CD14-positive monocyte (primary cell): Measurements from ENCODE around the gene SLC6A8. TPM values are rescaled to one million over a fixed set of nuclear protein-coding genes. Genes with fewer than 3 reads are reported as not detected.
"Not testable (repeated sequence)": the region's sequence is repeated elsewhere in the genome, so short reads cannot be mapped to it uniquely, and the experiment has no call there.

Experiments
- DNase-seq, 3 donors: peaks; one replicate each; pipeline ENCODE4 v3.0.0-alpha.2; 2011 to 2022
- H2AFZ ChIP-seq: 2 replicates; pipeline ENCODE4 v1.6.0; 2012; ENCODE audit warnings: mild to moderate bottlenecking, low read depth, low read length, inconsistent platforms; ENCODE audit not compliant: insufficient read depth, poor library complexity, severe bottlenecking
- H3K27ac ChIP-seq, 2 donors: 1 replicate in 1 of 2; 2 replicates in 1 of 2; pipeline ENCODE4 v1.5.1; 2012 to 2013; ENCODE audit warnings: low read length in 2 of 2, control low read depth in 1 of 2, inconsistent platforms in 1 of 2, low read depth in 1 of 2, mild to moderate bottlenecking in 1 of 2
- H3K27me3 ChIP-seq, 2 donors: one replicate each; pipeline versions ENCODE4 v1.6.0 to v1.6.1; 2011 to 2013; ENCODE audit warnings: low read length in 2 of 2; ENCODE audit not compliant: control insufficient read depth in 2 of 2, insufficient read depth in 2 of 2
- H3K36me3 ChIP-seq, 2 donors: replicated peaks in 1 of 2; 1 replicate in 1 of 2; 2 replicates in 1 of 2; pipeline versions ENCODE4 v1.5.1 to v1.6.1; 2012 to 2013; ENCODE audit warnings: low read length in 2 of 2, control low read depth in 1 of 2, inconsistent platforms in 1 of 2, mild to moderate bottlenecking in 1 of 2; ENCODE audit not compliant: insufficient read depth in 2 of 2, control insufficient read depth in 1 of 2
- H3K4me1 ChIP-seq, 2 donors: 1 replicate in 1 of 2; 2 replicates in 1 of 2; pipeline versions ENCODE4 v1.5.1 to v1.6.1; 2012 to 2013; ENCODE audit warnings: low read length in 2 of 2, control low read depth in 1 of 2, inconsistent platforms in 1 of 2, mild to moderate bottlenecking in 1 of 2, moderate library complexity in 1 of 2; ENCODE audit not compliant: insufficient read depth in 2 of 2, control insufficient read depth in 1 of 2
- H3K4me2 ChIP-seq: replicated peaks from 2 replicates; pipeline ENCODE3; 2012; ENCODE audit warnings: low read length, moderate library complexity, mild to moderate bottlenecking; ENCODE audit not compliant: poor library complexity, severe bottlenecking; ENCODE audit errors: extremely low read depth
- H3K4me3 ChIP-seq, 3 experiments: fragments of 200-600 bp in 1 of 3; sonication (generic) in 1 of 3; replicated peaks in 1 of 3; 1 replicate in 2 of 3; 2 replicates in 1 of 3; pipeline ENCODE4 v1.5.1; 2011 to 2013; ENCODE audit warnings: low read length in 3 of 3, mild to moderate bottlenecking in 3 of 3, control low read depth in 2 of 3, low read depth in 2 of 3, inconsistent platforms in 1 of 3, moderate library complexity in 1 of 3
- H3K79me2 ChIP-seq: 2 replicates; pipeline ENCODE4 v1.6.0; 2012; ENCODE audit warnings: mild to moderate bottlenecking, control low read depth, inconsistent platforms, low read length, moderate library complexity; ENCODE audit not compliant: insufficient read depth
- H3K9ac ChIP-seq: 2 replicates; pipeline ENCODE4 v1.6.0; 2017; ENCODE audit warnings: low read length, mild to moderate bottlenecking; ENCODE audit not compliant: insufficient read depth, poor library complexity, severe bottlenecking
- H3K9me3 ChIP-seq, 2 donors: replicated peaks in 1 of 2; 1 replicate in 1 of 2; 2 replicates in 1 of 2; pipeline versions ENCODE4 v1.5.1 to v1.6.1; 2012 to 2013; ENCODE audit warnings: low read length in 2 of 2, control low read depth in 1 of 2; ENCODE audit not compliant: control insufficient read depth in 1 of 2, insufficient read depth in 1 of 2
- H4K20me1 ChIP-seq: 2 replicates; pipeline ENCODE4 v1.6.0; 2012; ENCODE audit warnings: mild to moderate bottlenecking, low read length, control low read depth, moderate library complexity; ENCODE audit not compliant: insufficient read depth
- H3K27ac Mint-ChIP-seq, 7 donors: one replicate each; pipeline ENCODE4 v1.8.0; 2020; ENCODE audit warnings: mild to moderate bottlenecking in 7 of 7, mixed read lengths in 7 of 7, moderate library complexity in 6 of 7, inconsistent platforms in 2 of 7
- H3K27me3 Mint-ChIP-seq, 3 donors: one replicate each; pipeline ENCODE4 v1.8.0; 2021 to 2022; ENCODE audit warnings: low read depth in 3 of 3, mild to moderate bottlenecking in 3 of 3, mixed read lengths in 3 of 3, moderate library complexity in 3 of 3, inconsistent platforms in 1 of 3
- H3K36me3 Mint-ChIP-seq, 2 donors: one replicate each; pipeline ENCODE4 v1.8.0; 2020; ENCODE audit warnings: mixed read lengths in 2 of 2, inconsistent platforms in 1 of 2, mild to moderate bottlenecking in 1 of 2
- H3K4me1 Mint-ChIP-seq: one replicate; pipeline ENCODE4 v1.8.0; 2020; ENCODE audit warnings: mild to moderate bottlenecking, mixed read lengths
- H3K4me3 Mint-ChIP-seq, 2 donors: one replicate each; pipeline ENCODE4 v1.8.0; 2020; ENCODE audit warnings: mild to moderate bottlenecking in 2 of 2, mixed read lengths in 2 of 2, moderate library complexity in 1 of 2
- H3K9me3 Mint-ChIP-seq, 7 donors: one replicate each; pipeline ENCODE4 v1.8.0; 2020 to 2022; ENCODE audit warnings: mixed read lengths in 7 of 7, mild to moderate bottlenecking in 6 of 7, moderate library complexity in 6 of 7, inconsistent platforms in 2 of 7
- WGBS: methylation state at CpG from one replicate; pipeline ENCODE4 v1.1.5; 2013; ENCODE audit warnings: missing lambda C conversion rate; ENCODE audit not compliant: insufficient coverage; 5-methylcytosine and 5-hydroxymethylcytosine counted together
- intact Hi-C, 2 donors: fragments of 100-400 bp; cut with micrococcal nuclease; formaldehyde crosslinking; loops; one replicate each; pipeline versions ENCODE4 v1.15.0 to v1.15.1; 2023
- polyA plus RNA-seq, 3 donors: library from polyadenylated mRNA; depleted of rRNA in 1 of 3; unstranded in 2 of 3; stranded (reverse) in 1 of 3; fragments of 300-500 nt in 2 of 3; fragments of >200 nt in 1 of 3; fragmentation: Illumina TruSeq in 2 of 3; gene quantifications; 1 replicate in 2 of 3; 2 replicates in 1 of 3; pipeline ENCODE4 v1.2.3, GENCODE V29; 2012 to 2021
- TF ChIP-seq, protein P1 (sequence below): fragments of 200-600 bp; IDR thresholded peaks from one replicate; pipeline ENCODE4 v1.8.0; 2022; ENCODE audit warnings: antibody characterized with exemption, mild to moderate bottlenecking

Gene SLC6A8
- polyA plus RNA-seq, 3 donors = 0.23 to 5.6 (median 0.85) TPM

DNA sequence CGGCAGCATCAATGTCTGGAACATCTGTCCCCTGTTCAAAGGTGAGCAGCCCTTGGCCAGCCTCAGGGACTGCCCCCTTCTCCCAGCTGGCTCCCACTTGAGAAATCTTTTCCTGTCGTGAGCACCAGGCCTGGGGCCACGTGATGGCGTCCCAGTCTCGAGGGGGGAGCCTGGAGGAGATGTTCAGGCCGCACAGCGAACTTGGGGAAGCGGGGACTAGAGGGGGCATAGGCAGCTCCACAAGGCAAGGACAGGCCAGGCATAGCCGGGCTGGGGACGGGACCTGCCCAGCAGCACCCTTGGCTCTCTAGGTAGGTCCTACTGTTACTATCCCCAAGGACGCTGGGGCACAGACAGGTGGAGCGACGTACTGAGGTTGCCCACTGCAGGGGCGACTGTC lies 2.7 kb downstream of the SLC6A8 start:
- Mint-ChIP-seq H3K4me3 (peak overlapping the region in 1 of 2 donors; percentile 51), H3K36me3 (peaks cover 0 to 2% of the 10 kb centered on the region in 2 donors), H3K9me3 (peaks cover 0 to 7% (median 2%) of the 10 kb centered on the region in 7 donors), H3K4me1 (peaks cover 12% of the 10 kb centered on the region), H3K27ac (no peak overlapping the region), H3K27me3 (peaks cover 27 to 58% (median 43%) of the 10 kb centered on the region in 3 donors)
- no peak overlapping the region for H3K27ac ChIP-seq
- H3K36me3 ChIP-seq = no peaks in the 10 kb centered on the region
- no peaks in the 10 kb centered on the region for H3K4me1 ChIP-seq
- DNase-seq = no peak
- TF ChIP-seq, protein P1, sequence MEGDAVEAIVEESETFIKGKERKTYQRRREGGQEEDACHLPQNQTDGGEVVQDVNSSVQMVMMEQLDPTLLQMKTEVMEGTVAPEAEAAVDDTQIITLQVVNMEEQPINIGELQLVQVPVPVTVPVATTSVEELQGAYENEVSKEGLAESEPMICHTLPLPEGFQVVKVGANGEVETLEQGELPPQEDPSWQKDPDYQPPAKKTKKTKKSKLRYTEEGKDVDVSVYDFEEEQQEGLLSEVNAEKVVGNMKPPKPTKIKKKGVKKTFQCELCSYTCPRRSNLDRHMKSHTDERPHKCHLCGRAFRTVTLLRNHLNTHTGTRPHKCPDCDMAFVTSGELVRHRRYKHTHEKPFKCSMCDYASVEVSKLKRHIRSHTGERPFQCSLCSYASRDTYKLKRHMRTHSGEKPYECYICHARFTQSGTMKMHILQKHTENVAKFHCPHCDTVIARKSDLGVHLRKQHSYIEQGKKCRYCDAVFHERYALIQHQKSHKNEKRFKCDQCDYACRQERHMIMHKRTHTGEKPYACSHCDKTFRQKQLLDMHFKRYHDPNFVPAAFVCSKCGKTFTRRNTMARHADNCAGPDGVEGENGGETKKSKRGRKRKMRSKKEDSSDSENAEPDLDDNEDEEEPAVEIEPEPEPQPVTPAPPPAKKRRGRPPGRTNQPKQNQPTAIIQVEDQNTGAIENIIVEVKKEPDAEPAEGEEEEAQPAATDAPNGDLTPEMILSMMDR = no peak
- H3K4me2 ChIP-seq = no peak overlapping the region
- no peaks in the 10 kb centered on the region for H3K9me3 ChIP-seq
- no peak overlapping the region for H2AFZ ChIP-seq
- H3K9ac ChIP-seq = no peak overlapping the region
- no peaks in the 10 kb centered on the region for H3K79me2 ChIP-seq
- no peaks in the 10 kb centered on the region for H4K20me1 ChIP-seq
- intact Hi-C loops = no loop called here
- peaks cover 0 to 36% of the 10 kb centered on the region in 2 donors for H3K27me3 ChIP-seq
- 62% methylated on average over 3 of the region's 14 CpGs for WGBS
- no peak overlapping the region for H3K4me3 ChIP-seq

DNA sequence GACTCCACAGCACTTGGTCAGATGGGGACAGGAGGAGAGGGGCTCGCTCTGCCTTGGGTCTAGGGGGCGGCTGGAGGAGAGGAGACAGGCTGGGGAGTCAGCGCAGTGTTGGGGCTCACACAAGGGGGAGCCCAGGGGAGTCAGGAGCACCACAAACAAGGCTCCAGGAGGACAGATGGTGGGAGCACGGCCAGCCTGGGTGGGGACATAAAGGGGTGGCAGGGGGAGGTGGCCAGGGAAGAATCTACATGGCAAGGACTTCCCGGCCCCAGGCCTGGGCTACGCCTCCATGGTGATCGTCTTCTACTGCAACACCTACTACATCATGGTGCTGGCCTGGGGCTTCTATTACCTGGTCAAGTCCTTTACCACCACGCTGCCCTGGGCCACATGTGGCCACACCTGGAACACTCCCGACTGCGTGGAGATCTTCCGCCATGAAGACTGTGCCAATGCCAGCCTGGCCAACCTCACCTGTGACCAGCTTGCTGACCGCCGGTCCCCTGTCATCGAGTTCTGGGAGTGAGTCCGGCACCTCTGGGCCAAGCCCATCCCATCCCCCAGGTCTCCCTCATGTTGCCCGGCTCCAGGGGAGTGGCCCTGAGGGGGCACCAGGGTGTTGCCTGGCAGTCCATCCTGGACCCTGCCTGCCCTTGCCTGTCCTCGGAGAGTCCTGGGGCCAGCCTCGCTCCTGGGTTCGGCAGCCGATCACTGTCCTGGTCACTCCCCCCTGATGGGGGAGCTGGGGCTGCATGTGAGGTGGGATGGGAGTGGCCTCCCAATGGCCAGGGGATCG lies 3.5 kb downstream of the SLC6A8 start:
- H3K4me2 ChIP-seq, H3K27ac ChIP-seq, H2AFZ ChIP-seq, intact Hi-C loops, H3K9ac ChIP-seq, H3K27ac Mint-ChIP-seq, H3K4me1 Mint-ChIP-seq, H3K4me3 ChIP-seq, H3K4me3 Mint-ChIP-seq, H3K36me3 ChIP-seq, H3K9me3 Mint-ChIP-seq, DNase-seq, H3K79me2 ChIP-seq, H3K4me1 ChIP-seq, H4K20me1 ChIP-seq, H3K36me3 Mint-ChIP-seq, H3K9me3 ChIP-seq: not testable (repeated sequence)
- peaks cover 0 to 28% of the 10 kb centered on the region in 2 donors for H3K27me3 ChIP-seq
- 87% methylated on average over 8 of the region's 21 CpGs for WGBS
- H3K27me3 Mint-ChIP-seq = peaks cover 20 to 51% (median 35%) of the 10 kb centered on the region in 3 donors
